Brain microvascular endothelial cell (primary cell): Measurements from ENCODE around the gene MDFI.

Experiments used
- DNase-seq: peaks from one replicate; pipeline ENCODE4 v3.0.0-alpha.2; 2020
- H3K27ac ChIP-seq: fragments of 250-450 bp; sonication (Bioruptor Pico); 2 replicates; pipeline ENCODE4 v1.5.1; 2020; ENCODE audit warnings: mild to moderate bottlenecking, moderate library complexity
- H3K27me3 ChIP-seq: fragments of 250-450 bp; sonication (Bioruptor Pico); replicated peaks from 2 replicates; pipeline ENCODE4 v1.5.1; 2020; ENCODE audit warnings: mild to moderate bottlenecking
- H3K36me3 ChIP-seq: fragments of 250-450 bp; sonication (Bioruptor Pico); replicated peaks from 2 replicates; pipeline ENCODE4 v1.5.1; 2020; ENCODE audit warnings: mild to moderate bottlenecking
- H3K4me3 ChIP-seq: 2 replicates; pipeline ENCODE4 v1.5.1; 2011; ENCODE audit warnings: low read depth, mild to moderate bottlenecking, control low read depth, low read length, moderate library complexity
- in situ Hi-C: cut with HindIII; loops from 2 replicates; pipeline ENCODE4 v1.10.0; 2017; ENCODE audit warnings: low sequenced_read_pairs, low pct_ligation_motif_present
- TF ChIP-seq, protein P1 (sequence below): IDR thresholded peaks from 2 replicates; pipeline ENCODE4 v1.5.1; 2011; ENCODE audit warnings: low read depth, mild to moderate bottlenecking, moderate library complexity, low read length, control low read depth, inconsistent platforms; ENCODE audit errors: missing control alignments

MDFI gene

DNA sequence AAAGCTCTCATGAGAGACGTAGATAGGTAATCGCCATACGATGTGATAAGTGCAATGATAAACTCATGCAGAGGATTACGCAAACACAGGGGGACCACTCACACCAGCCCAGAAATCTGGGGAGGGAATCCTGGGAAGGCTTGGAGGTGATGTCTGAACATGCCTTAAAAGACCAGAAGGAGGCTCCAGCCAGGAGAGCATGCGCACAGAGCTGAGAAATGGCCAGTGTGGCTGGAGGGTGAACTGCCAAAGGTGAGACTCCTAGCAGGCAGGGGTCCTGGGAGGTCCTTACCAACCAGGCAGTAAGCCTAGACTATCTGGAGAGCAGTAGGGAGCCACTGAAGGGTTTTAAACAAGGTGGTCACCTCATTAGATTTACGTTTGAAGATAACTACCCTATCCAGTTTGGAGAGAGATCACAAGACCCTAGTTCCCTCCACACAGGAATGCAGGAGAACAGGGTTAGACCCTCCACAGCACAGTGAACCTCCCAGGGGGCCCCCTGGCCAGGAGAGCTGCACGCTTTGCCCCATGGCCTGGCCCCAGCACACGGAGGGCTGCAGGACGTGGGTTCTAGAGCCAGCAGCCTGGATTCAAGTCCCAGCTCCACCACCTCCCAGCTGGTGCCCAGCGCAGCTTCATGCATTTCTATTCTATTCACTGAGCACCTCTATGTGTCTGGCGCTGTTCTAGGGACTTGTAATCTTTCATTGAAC lies 13.1 kb downstream of the MDFI start:
- Histone ChIP-seq H3K27me3 (no peaks in the 10 kb centered on the region), H3K27ac (no peak overlapping the region), H3K4me3 (no peak overlapping the region), H3K36me3 (peaks cover 3% of the 10 kb centered on the region)
- TF ChIP-seq, protein P1, sequence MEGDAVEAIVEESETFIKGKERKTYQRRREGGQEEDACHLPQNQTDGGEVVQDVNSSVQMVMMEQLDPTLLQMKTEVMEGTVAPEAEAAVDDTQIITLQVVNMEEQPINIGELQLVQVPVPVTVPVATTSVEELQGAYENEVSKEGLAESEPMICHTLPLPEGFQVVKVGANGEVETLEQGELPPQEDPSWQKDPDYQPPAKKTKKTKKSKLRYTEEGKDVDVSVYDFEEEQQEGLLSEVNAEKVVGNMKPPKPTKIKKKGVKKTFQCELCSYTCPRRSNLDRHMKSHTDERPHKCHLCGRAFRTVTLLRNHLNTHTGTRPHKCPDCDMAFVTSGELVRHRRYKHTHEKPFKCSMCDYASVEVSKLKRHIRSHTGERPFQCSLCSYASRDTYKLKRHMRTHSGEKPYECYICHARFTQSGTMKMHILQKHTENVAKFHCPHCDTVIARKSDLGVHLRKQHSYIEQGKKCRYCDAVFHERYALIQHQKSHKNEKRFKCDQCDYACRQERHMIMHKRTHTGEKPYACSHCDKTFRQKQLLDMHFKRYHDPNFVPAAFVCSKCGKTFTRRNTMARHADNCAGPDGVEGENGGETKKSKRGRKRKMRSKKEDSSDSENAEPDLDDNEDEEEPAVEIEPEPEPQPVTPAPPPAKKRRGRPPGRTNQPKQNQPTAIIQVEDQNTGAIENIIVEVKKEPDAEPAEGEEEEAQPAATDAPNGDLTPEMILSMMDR = no peak
- in situ Hi-C loops = no loop called here
- DNase-seq = no peak

DNA sequence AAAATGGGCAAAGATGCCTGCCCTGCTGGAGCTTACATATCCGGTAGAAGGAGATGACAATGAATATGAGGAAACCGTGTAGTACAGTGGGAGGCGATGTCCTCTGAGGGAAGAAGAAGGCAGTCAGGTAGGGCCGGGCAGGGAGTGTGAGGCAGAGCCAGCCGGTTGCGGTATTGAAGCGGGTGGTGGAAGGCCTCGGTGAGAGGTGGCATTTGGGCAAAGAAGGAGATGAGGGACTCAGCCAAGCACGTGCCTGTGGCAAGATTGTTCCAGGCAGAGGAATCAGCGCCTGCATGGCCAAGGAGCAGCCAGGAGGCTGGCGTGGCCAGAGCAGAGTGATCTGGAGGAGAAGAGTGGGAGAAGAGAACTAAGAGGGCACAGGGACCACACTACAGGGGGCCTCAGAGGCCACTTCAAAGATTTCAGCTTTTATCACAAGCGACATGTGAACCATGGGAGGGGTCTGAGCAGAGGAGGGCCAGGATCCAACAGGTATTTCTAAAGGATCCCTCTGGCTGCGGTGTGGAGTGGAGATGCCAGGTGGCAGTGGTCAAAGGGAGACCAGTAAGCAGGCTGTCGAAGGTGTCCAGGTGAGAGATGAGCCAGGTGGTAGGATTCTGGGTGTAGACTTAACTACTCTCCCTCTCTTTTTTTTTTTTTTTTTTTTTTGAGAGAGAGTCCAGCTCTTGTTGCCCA lies 13.8 kb downstream of the MDFI start:
- no peak overlapping the region for H3K4me3 ChIP-seq
- H3K27me3 ChIP-seq = no peaks in the 10 kb centered on the region
- in situ Hi-C loops = no loop called here
- peaks cover 3% of the 10 kb centered on the region for H3K36me3 ChIP-seq
- DNase-seq = no peak
- TF ChIP-seq, protein P1 = no peak
- H3K27ac ChIP-seq = no peak overlapping the region

GRCh38 chr6:41652866-41653652 lies 14.8 kb downstream of the MDFI start:
- no peak for DNase-seq
- in situ Hi-C loops = no loop called here
- Histone ChIP-seq H3K4me3 (no peak overlapping the region), H3K36me3 (peaks cover 3% of the 10 kb centered on the region), H3K27ac (no peak overlapping the region), H3K27me3 (no peaks in the 10 kb centered on the region)
- TF ChIP-seq, protein P1 = no peak

DNA sequence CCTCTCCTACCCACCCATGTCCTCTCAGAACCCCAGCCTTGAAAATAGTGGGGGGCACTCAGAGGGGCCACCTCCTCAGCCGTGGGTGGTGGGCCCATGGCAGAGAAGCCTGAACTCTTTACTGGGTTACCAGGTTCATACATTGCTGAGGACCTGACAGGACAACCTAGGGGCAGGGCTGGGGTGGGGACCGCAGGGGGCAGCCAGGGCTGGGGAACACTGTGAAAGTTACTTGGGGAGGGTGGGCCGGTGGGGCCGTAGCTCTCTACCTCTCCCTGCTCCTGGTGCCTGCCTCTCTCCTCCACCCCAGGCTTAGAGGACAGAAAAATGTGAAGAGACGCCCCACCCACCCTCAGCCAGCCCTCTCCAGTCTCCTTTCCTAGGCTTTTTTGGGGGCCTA lies 15.4 kb downstream of the MDFI start:
- TF ChIP-seq, protein P1 = no peak
- in situ Hi-C loops = no loop called here
- no peak overlapping the region for H3K27ac ChIP-seq
- H3K36me3 ChIP-seq = no peaks in the 10 kb centered on the region
- H3K4me3 ChIP-seq = no peak overlapping the region
- H3K27me3 ChIP-seq = no peaks in the 10 kb centered on the region
- DNase-seq = no peak

DNA sequence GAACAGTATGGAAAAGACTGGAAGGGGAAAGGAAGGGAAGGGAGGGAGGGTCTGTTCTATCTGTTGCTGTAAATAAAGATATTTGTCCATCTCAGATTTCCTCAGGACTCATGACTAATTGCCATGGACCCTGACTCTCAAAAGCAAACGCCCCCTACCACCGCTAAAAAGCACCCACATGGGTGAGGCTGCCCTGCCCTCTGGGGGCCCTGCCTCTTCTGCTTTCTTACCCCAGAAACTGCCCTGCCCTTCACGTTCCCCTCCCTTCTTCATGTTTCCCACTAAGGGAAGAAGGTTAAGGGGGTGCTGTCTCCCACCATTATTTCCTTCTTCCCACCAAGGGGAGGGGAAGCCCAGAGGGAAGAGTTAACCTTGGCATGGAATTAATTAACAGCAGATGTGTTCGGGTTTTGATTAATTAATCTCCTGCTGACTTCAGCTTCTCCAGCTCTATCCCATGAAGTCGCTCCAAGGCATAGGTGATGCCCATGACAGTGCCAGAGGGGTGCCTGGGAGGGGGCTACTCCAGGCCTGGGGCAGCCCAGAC lies 16.0 kb downstream of the MDFI start:
- DNase-seq = no peak
- Histone ChIP-seq H3K27ac (no peak overlapping the region), H3K27me3 (no peaks in the 10 kb centered on the region), H3K4me3 (no peak overlapping the region), H3K36me3 (no peaks in the 10 kb centered on the region)
- in situ Hi-C loops = no loop called here
- TF ChIP-seq, protein P1 = no peak
